Activated naive CD4-positive, alpha-beta T cell treated with anti-CD3 and anti-CD28 coated beads, Interleukin-2, amount 50 U/mL, for 72 hours (primary cell): Measurements from ENCODE around the gene CAMK1D. TPM values are rescaled to one million over a fixed set of nuclear protein-coding genes. Genes with fewer than 3 reads are reported as not detected.
A peak's percentile ranks its signal among the peaks of the same experiment; 100 is the strongest.
"Not testable (repeated sequence)": the region's sequence is repeated elsewhere in the genome, so short reads cannot be mapped to it uniquely, and the experiment has no call there.

Experiments used
- ATAC-seq, 2 donors: fragments of 150-1000 bp; cut with Tn5 transposase; 2 replicates each; pipeline ENCODE4 v1.10.0; 2021; ENCODE audit warnings: mild to moderate bottlenecking in 2 of 2, moderate library complexity in 2 of 2
- DNase-seq, 2 donors: peaks; one replicate each; pipeline ENCODE4 v3.0.0; 2021 to 2022; ENCODE audit warnings: low spot score in 2 of 2
- H3K27ac Mint-ChIP-seq, 2 donors: one replicate each; pipeline ENCODE4 v1.8.0; 2022; ENCODE audit warnings: mild to moderate bottlenecking in 2 of 2, mixed read lengths in 2 of 2
- H3K36me3 Mint-ChIP-seq, 2 donors: one replicate each; pipeline ENCODE4 v1.8.0; 2022; ENCODE audit warnings: mixed read lengths in 2 of 2
- H3K9me3 Mint-ChIP-seq, 2 donors: one replicate each; pipeline ENCODE4 v1.8.0; 2022; ENCODE audit warnings: mixed read lengths in 2 of 2
- total RNA-seq, 2 donors: library from RNA; stranded (reverse); gene quantifications; one replicate each; pipeline ENCODE4 v1.2.3, GENCODE V29; 2022

CAMK1D gene
- total RNA-seq, 2 donors from 2014 or later, result 1.1 to 13.0 TPM

- peaks cover 14 to 19% of the 10 kb centered on the region in 2 donors for H3K36me3 Mint-ChIP-seq
- H3K27ac Mint-ChIP-seq, result no peak overlapping the region
- no peak for ATAC-seq
- DNase-seq, result no peak
- peaks cover 9 to 17% of the 10 kb centered on the region in 2 donors for H3K9me3 Mint-ChIP-seq
Measured at GRCh38 chr10:12541446-12542067, 192.2 kb downstream of the CAMK1D start.

DNA sequence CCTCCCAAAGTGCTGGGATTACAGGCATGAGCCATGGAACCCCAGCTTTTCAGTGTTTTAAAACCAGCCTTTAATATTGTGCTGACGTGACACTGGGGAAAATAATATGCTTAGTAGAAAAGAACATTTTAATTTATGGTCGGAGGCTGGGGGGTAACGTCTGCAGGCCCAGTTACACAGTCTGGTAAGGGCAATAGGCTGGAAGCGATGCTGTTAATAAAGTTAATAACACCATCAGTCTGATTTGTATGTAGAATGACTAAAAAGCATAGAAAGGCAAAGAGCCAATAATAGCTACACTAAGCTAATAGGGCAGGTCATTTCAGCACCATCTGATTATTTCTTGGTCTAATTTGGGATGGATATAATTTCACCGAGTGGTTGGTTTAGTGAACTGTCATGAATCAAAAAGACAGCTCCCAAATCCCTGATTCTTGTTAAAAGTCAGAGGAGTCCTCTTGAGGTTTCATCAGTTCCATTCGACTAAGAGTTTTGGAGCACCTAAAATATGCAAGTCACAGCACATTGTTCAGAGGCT, 192.9 kb downstream of the CAMK1D start:
- Mint-ChIP-seq H3K36me3 (peaks cover 14 to 19% of the 10 kb centered on the region in 2 donors), H3K9me3 (peaks cover 12 to 17% of the 10 kb centered on the region in 2 donors), H3K27ac (no peak overlapping the region)
- DNase-seq, result no peak
- no peak for ATAC-seq

DNA sequence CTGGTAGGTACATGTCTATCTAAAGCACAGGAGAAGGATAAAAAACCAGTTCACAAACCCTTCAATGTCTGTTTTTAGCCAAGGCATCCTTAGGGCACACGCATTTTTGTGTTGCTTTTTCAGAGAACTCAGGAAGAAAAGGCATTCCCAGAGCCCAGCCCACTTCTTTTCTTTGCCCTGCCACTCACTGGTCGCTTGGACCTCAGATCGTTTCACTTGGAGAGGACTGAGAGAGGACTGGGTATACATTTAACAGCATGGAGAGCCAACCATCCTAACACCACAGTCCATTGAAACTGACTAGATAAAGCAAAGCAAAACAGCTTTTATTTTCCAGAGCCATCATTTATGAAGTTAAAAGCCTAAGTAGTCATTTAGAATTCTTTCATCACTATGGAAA, 194.2 kb downstream of the CAMK1D start:
- peaks cover 12 to 17% of the 10 kb centered on the region in 2 donors for H3K9me3 Mint-ChIP-seq
- no peak for ATAC-seq
- H3K27ac Mint-ChIP-seq, result no peak overlapping the region
- H3K36me3 Mint-ChIP-seq, result peaks cover 14 to 19% of the 10 kb centered on the region in 2 donors
- no peak for DNase-seq

- ATAC-seq, result peak; percentile 63 to 65
Measured at GRCh38 chr10:12546160-12546802, 196.9 kb downstream of the CAMK1D start.

GRCh38 chr10:12547301-12547771, 198.0 kb downstream of the CAMK1D start:
- ATAC-seq, result peak; percentile 41 to 72
- Mint-ChIP-seq H3K36me3 (peaks cover 14 to 19% of the 10 kb centered on the region in 2 donors), H3K9me3 (peaks cover 12 to 17% of the 10 kb centered on the region in 2 donors), H3K27ac (peak overlapping the region; percentile 19 to 72)
- no peak for DNase-seq

More at GRCh38 chr10:12546160-12546802, 196.9 kb downstream of the CAMK1D start:
- not testable (repeated sequence) for DNase-seq
- Mint-ChIP-seq H3K9me3 (peaks cover 12 to 17% of the 10 kb centered on the region in 2 donors), H3K36me3 (peaks cover 14 to 19% of the 10 kb centered on the region in 2 donors), H3K27ac (peak overlapping the region in 1 of 2 donors; percentile 58)

DNA sequence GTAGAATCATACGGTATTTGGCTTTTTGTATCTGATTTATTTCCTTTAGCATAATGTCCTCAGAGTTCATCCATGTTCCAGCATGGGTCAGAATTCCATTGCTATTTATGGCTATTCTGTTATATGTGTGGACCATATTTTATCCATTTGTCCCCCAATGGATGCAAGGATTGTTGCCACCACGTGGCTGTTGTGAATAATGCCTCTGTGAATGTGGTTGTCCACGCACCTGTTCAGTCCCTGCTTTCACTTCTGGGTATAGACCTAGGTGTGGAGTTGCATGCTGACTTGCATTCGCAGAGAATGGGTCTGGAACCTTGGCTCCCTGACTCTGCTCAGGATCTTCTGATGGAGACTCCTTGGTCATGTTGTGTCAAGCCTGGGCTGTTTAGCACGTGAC, 199.9 kb downstream of the CAMK1D start:
- DNase-seq, result no peak
- H3K36me3 Mint-ChIP-seq, result peaks cover 14 to 19% of the 10 kb centered on the region in 2 donors
- peaks cover 12 to 17% of the 10 kb centered on the region in 2 donors for H3K9me3 Mint-ChIP-seq
- no peak for ATAC-seq
- H3K27ac Mint-ChIP-seq, result no peak overlapping the region

GRCh38 chr10:12550994-12551393, 201.6 kb downstream of the CAMK1D start:
- peaks cover 5 to 8% of the 10 kb centered on the region in 2 donors for H3K9me3 Mint-ChIP-seq
- H3K36me3 Mint-ChIP-seq, result peaks cover 6 to 10% of the 10 kb centered on the region in 2 donors
- ATAC-seq (no peak), DNase-seq (no peak)
- no peak overlapping the region for H3K27ac Mint-ChIP-seq

- Mint-ChIP-seq H3K27ac (peak overlapping the region in 1 of 2 donors; percentile 24), H3K9me3 (no peaks in the 10 kb centered on the region), H3K36me3 (peaks cover 0 to 6% of the 10 kb centered on the region in 2 donors)
- DNase-seq (no peak), ATAC-seq (no peak)
Measured at GRCh38 chr10:12556039-12556438, 206.7 kb downstream of the CAMK1D start.

GRCh38 chr10:12559578-12560178, 210.3 kb downstream of the CAMK1D start:
- DNase-seq (no peak), ATAC-seq (no peak)
- Mint-ChIP-seq H3K36me3 (peaks cover 0 to 10% of the 10 kb centered on the region in 2 donors), H3K9me3 (no peaks in the 10 kb centered on the region), H3K27ac (no peak overlapping the region)

GRCh38 chr10:12561307-12561706, 212.0 kb downstream of the CAMK1D start:
- Mint-ChIP-seq H3K27ac (no peak overlapping the region), H3K36me3 (peaks cover 0 to 4% of the 10 kb centered on the region in 2 donors), H3K9me3 (no peaks in the 10 kb centered on the region)
- ATAC-seq, result no peak
- DNase-seq, result no peak

- DNase-seq (no peak), ATAC-seq (no peak)
- Mint-ChIP-seq H3K27ac (no peak overlapping the region), H3K9me3 (no peaks in the 10 kb centered on the region), H3K36me3 (peaks cover 0 to 4% of the 10 kb centered on the region in 2 donors)
Measured at GRCh38 chr10:12561720-12562119, 212.4 kb downstream of the CAMK1D start.

DNA sequence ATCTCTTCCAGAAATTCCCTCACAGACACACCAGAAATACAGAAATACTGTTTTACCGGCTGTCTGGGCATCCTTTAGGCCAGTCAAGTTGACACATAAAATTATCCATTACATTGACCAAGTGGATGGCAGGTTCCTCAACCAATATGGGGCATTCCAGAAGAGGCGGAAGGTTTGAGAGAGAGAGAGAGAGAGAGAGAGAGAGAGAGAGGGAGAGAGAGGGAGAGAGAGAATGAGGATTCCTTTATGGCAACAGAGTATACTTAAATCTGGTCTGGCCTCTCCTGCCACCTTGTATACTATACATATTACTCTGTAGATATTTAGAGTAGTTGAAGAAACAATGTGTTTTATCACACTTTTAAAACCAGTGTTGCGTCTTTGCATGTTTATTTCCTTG, 214.1 kb downstream of the CAMK1D start:
- Mint-ChIP-seq H3K36me3 (peaks cover 0 to 4% of the 10 kb centered on the region in 2 donors), H3K9me3 (no peaks in the 10 kb centered on the region), H3K27ac (peak overlapping the region in 1 of 2 donors; percentile 7)
- ATAC-seq (no peak), DNase-seq (no peak)

DNA sequence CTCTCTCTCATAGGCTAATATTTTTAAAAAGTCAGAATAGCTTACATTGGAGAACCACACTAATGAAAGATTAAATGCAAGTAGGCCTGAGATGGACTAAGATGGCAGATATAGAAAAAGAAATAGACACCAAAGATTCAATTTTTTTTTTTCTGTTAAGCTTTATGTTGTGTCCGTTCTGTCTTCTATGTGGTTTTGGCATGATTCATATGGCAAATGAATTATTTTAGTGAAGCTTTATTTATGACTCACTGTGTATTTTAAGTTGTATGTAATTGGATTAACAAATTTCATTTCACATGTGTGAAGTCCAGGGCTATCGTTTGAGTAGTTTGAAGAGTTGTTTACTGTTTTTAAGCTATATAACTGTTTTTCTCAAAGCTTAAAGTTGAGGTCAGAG, 214.8 kb downstream of the CAMK1D start:
- peak; percentile 41 to 72 for ATAC-seq
- Mint-ChIP-seq H3K27ac (peak overlapping the region in 1 of 2 donors; percentile 13), H3K36me3 (peaks cover 0 to 4% of the 10 kb centered on the region in 2 donors), H3K9me3 (no peaks in the 10 kb centered on the region)
- DNase-seq, result no peak

DNA sequence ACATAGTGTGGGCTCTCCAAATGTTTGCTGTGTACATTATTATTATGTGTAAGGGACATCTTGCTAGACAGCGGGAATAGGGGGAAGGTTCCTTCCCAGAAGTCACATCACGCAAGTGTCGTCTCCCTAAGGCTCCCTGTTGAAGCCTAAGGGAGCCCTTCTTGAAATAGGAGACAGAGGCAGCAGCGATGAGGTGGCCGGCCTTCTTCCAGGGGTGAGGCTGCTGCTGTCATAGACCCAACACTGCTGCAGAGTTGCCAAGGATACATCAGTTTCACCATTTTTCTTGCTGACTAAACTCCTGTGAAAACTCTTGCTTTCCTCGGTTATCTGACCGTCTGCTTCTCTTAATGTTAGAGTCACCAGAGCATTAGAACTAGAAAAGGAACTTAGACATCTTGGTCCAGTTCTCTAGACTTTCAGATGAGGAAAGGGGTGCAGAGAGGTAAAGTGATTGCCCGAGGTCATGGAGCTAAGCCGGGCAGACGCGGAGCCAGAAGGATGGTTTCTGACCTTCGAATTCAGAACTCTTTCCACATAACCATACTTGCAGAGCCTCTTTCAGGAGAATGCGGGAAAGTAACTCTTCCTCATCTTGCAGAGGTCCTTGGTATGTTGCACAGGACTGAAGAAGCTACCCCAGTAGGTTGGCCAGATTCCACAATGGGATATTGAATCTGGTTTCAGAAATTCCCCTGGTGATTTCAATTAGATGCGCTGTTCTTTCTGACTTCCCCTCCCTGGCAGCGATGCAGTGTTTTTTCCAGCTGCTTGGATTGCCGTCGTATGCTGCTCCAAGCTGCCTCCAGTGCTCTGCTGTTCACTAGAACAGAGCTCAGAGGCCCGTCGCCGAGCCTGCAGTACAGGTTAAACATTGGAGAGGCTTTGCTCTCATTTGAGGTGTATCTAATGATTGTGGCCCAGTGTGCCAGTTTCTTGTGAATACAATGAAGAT, 217.1 kb downstream of the CAMK1D start:
- Mint-ChIP-seq H3K9me3 (no peaks in the 10 kb centered on the region), H3K36me3 (peaks cover 0 to 2% of the 10 kb centered on the region in 2 donors), H3K27ac (no peak overlapping the region)
- no peak for ATAC-seq
- no peak for DNase-seq

- ATAC-seq (no peak), DNase-seq (no peak)
- H3K27ac Mint-ChIP-seq, result peak overlapping the region; percentile 16 to 89
- no peaks in the 10 kb centered on the region for H3K9me3 Mint-ChIP-seq
- H3K36me3 Mint-ChIP-seq, result no peaks in the 10 kb centered on the region
Measured at GRCh38 chr10:12568391-12569009, 219.2 kb downstream of the CAMK1D start.

GRCh38 chr10:12572281-12572680, 222.9 kb downstream of the CAMK1D start:
- no peak for ATAC-seq
- Mint-ChIP-seq H3K27ac (no peak overlapping the region), H3K36me3 (peaks cover 4 to 11% of the 10 kb centered on the region in 2 donors), H3K9me3 (peaks cover 0 to 5% of the 10 kb centered on the region in 2 donors)
- DNase-seq, result no peak
